ENCODE results near the gene SAYSD1. TPM values are rescaled to one million over a fixed set of nuclear protein-coding genes. Genes with fewer than 3 reads are reported as not detected.

SAYSD1 gene
- total RNA-seq, 2 donors from 2014 or later, result 12.9 to 15.5 TPM

DNA sequence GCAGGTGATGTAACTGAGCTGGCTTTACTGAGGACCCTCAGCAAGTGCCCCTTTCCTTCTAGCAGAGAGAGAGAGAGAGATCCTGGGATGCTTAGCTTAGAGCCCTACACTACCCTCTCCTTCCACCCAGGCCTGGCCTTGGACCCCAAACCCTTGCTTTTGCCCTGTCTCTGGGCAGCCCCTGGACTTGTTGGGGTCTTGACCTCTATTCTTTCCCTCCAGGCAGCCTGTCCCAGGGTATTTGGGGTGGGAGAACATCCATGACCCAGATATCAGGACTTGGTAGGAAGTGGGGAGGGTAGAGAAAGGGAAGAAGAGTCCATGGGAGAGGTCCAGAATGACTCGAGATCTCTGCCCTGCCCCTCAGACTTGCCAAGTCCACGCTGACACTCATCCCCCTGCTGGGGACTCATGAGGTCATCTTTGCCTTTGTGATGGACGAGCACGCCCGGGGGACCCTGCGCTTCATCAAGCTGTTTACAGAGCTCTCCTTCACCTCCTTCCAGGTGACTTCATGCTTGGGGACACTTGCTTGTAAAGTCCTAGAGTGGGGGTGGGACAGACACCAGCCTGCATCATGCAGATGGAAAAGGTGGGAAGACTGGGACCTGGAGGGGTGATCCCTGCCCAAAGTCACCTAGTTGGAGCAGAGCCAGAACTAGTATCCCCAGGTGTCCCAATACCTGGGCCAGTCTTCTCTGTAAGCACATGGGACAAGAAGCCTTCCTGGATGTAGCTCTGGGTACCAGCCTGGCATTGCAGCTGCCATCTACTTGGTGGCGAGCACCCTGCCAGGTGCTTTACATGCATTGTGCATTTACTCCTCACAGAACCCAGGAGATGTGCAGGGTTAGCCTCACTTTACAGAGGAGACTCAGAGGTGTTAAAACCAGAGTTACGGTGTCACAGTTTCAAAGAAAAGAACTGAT, 35.5 kb downstream of the SAYSD1 start:
- TF ChIP-seq, protein P1, sequence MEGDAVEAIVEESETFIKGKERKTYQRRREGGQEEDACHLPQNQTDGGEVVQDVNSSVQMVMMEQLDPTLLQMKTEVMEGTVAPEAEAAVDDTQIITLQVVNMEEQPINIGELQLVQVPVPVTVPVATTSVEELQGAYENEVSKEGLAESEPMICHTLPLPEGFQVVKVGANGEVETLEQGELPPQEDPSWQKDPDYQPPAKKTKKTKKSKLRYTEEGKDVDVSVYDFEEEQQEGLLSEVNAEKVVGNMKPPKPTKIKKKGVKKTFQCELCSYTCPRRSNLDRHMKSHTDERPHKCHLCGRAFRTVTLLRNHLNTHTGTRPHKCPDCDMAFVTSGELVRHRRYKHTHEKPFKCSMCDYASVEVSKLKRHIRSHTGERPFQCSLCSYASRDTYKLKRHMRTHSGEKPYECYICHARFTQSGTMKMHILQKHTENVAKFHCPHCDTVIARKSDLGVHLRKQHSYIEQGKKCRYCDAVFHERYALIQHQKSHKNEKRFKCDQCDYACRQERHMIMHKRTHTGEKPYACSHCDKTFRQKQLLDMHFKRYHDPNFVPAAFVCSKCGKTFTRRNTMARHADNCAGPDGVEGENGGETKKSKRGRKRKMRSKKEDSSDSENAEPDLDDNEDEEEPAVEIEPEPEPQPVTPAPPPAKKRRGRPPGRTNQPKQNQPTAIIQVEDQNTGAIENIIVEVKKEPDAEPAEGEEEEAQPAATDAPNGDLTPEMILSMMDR (IDR thresholded peaks at IDR 0.05), result no peak
- intact Hi-C loops (cut with DNase I), result no loop called here
- H3K9ac ChIP-seq (ENCODE audit: low read depth in 2 of 2, low read length in 2 of 2), result no peak overlapping the region
- no peaks in the 10 kb centered on the region for H3K4me1 ChIP-seq
- H3K27me3 ChIP-seq, result no peaks in the 10 kb centered on the region
- no peak overlapping the region for H3K4me3 ChIP-seq
- H3K36me3 ChIP-seq, result no peaks in the 10 kb centered on the region
- no peak for DNase-seq
- H3K27ac ChIP-seq, result no peak overlapping the region
- no peaks in the 10 kb centered on the region for H3K9me3 ChIP-seq

DNA sequence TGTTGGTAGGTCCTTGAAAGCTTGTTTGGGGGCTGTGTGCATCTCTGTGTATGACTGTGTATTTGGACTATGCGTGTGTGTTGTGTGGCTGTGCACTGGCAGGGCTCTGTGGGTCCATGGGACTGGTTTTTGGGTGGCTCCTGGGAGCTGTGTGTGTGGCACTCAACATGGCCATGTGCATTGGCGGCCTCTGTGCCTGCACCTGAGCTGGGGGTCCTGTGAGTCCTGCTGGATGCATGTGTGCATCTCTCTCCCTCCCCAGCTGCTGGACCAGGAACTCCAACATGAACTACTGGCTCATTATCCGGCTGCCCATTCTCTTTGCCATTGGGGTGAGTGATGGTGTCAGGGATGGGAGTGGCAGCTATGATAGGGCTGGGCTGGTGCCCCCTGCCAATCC, 36.3 kb downstream of the SAYSD1 start:
- TF ChIP-seq, protein P1 (IDR thresholded peaks at IDR 0.05), result no peak
- no peaks in the 10 kb centered on the region for H3K9me3 ChIP-seq
- no peaks in the 10 kb centered on the region for H3K4me1 ChIP-seq
- no peak overlapping the region for H3K9ac ChIP-seq (ENCODE audit: low read depth in 2 of 2, low read length in 2 of 2)
- H3K27ac ChIP-seq, result no peak overlapping the region
- intact Hi-C loops (cut with DNase I), result no loop called here
- H3K4me3 ChIP-seq, result no peak overlapping the region
- H3K36me3 ChIP-seq, result no peaks in the 10 kb centered on the region
- H3K27me3 ChIP-seq, result no peaks in the 10 kb centered on the region
- DNase-seq, result no peak

DNA sequence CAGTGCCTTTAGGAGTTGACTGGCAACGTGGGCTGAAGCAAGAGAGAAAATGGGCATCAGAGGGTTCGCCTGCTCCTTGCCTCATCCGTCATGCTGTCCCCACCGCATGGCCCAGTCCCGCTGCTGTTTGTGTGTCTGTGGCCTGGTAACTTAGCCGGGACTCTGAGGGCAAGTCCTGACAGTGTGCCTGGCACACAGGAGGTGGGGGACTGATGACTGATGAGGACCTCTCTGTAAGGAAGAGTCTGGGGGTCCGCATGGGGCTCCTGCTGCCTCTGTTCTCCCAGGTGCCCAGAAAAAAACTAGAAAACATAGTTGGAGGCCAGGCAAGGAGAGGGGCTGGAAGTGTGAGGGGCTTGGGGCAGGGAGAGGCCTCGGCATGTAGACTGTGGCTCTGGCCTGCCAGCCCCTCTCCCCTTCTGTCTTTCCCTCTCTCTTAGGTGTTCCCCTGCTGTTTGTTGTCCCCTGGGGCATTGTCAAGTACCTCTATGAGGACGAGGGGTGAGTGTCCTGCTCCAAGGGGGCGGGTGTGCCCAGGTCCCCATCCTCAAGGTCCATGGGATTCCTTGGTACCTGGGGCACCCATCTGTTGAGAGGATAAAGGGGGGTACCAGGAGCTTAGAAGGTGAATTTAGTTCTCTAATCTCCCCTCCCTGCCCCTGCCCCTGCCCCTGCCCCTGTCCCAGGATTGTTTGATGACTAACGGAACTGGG, 36.9 kb downstream of the SAYSD1 start:
- DNase-seq, result no peak
- Histone ChIP-seq H3K9ac (ENCODE audit: low read depth in 2 of 2, low read length in 2 of 2) (no peak overlapping the region), H3K4me3 (no peak overlapping the region), H3K36me3 (no peaks in the 10 kb centered on the region), H3K27ac (no peak overlapping the region), H3K27me3 (no peaks in the 10 kb centered on the region), H3K9me3 (no peaks in the 10 kb centered on the region), H3K4me1 (no peaks in the 10 kb centered on the region)
- TF ChIP-seq, protein P1 (IDR thresholded peaks at IDR 0.05), result no peak
- intact Hi-C loops (cut with DNase I), result no loop called here

DNA sequence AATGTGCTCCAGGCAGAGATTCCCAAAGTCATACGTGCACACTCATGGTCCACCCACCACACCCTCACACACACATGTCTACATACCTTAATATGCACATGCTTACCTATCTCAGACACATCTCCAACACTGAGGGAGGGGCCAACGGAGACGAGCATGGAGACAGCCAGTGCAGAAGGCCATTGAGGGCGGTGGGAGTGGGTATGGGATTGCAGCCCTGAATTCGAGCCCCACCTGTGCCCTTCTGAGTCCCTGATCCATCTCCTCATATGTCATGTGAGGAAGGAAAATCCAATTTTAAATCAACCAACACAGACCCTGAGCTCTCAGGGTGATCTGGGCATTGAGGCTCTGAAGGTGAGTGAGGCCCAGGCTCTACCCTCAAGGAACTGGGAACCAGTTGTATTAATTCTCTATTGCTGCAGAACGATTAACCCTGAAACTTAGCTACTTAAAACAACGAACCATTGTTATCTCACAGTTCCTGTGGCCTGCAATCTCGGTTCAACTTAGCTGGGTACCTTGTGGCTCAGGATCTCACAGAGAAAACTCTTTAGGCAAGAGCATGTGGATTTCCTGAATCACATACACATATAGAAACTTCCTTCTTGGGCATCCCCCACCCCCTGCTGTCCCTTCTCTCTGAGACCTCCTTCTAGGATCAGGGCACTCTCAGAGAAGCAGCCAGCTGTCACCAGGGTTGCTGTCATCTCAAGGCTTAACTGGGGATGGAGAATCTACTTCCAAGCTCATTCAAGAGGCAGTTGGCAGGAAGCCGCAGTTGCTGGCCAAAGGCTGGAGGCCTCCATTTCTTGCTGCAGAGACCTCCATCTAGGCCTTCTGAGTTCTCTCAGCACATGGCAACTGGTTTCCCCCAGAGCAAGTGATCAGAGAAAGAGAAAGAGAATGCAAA, 38.1 kb downstream of the SAYSD1 start:
- no peaks in the 10 kb centered on the region for H3K9me3 ChIP-seq
- TF ChIP-seq, protein P1 (IDR thresholded peaks at IDR 0.05), result no peak
- intact Hi-C loops (cut with DNase I), result no loop called here
- no peak overlapping the region for H3K27ac ChIP-seq
- H3K4me1 ChIP-seq, result no peaks in the 10 kb centered on the region
- no peak overlapping the region for H3K4me3 ChIP-seq
- H3K9ac ChIP-seq (ENCODE audit: low read depth in 2 of 2, low read length in 2 of 2), result no peak overlapping the region
- H3K27me3 ChIP-seq, result no peaks in the 10 kb centered on the region
- H3K36me3 ChIP-seq, result no peaks in the 10 kb centered on the region
- DNase-seq, result no peak

Data from colonic mucosa (tissue), 4 donors.